AG04450 (cell line): ENCODE results near the gene KCNN3. TPM values are rescaled to one million over a fixed set of nuclear protein-coding genes. Genes with fewer than 3 reads are reported as not detected.

Source experiments
- CTCF ChIA-PET: fragments of 300-600, 350-600 bp; formaldehyde crosslinking; extraction: SDS; loops from one replicate; lab custom pipeline; 2022; ENCODE audit warnings: antibody characterized with exemption, inconsistent platforms; lab: Charles Lee
- POLR2A ChIA-PET: fragments of 350-600 bp; formaldehyde crosslinking; extraction: SDS; loops from one replicate; lab custom pipeline; 2021; ENCODE audit warnings: antibody characterized with exemption, inconsistent platforms; lab: Yijun Ruan, JAX
- DNase-seq: peaks from one replicate; pipeline ENCODE4 v3.0.0-alpha.2; 2011; ENCODE audit warnings: low read depth, low spot score
- H3K27ac ChIP-seq: one replicate; pipeline ENCODE4 v1.5.1; 2012; ENCODE audit warnings: low read depth, low read length, control low read depth
- H3K27me3 ChIP-seq: one replicate; pipeline ENCODE4 v1.6.0; 2012; ENCODE audit warnings: low read length; ENCODE audit not compliant: control insufficient read depth, insufficient read depth
- H3K4me3 ChIP-seq: 2 replicates; pipeline ENCODE4 v1.5.1; 2011; ENCODE audit warnings: mild to moderate bottlenecking, low read depth, low read length, control low read depth
- H3K9me3 ChIP-seq: 2 replicates; pipeline ENCODE4 v1.5.1; 2012; ENCODE audit warnings: low read length; ENCODE audit not compliant: control insufficient read depth, insufficient read depth
- polyA plus RNA-seq: library from polyadenylated mRNA; depleted of rRNA; stranded (reverse); fragments of >200 nt; gene quantifications from 2 replicates; pipeline ENCODE4 v1.2.3, GENCODE V29; 2011
- TF ChIP-seq, protein P1 (sequence below): IDR thresholded peaks from 2 replicates; pipeline ENCODE4 v1.5.1; 2011; ENCODE audit warnings: low read depth, low read length, control low read depth, inconsistent platforms

KCNN3 gene
- polyA plus RNA-seq, 1 experiment: 0.09 TPM

DNA sequence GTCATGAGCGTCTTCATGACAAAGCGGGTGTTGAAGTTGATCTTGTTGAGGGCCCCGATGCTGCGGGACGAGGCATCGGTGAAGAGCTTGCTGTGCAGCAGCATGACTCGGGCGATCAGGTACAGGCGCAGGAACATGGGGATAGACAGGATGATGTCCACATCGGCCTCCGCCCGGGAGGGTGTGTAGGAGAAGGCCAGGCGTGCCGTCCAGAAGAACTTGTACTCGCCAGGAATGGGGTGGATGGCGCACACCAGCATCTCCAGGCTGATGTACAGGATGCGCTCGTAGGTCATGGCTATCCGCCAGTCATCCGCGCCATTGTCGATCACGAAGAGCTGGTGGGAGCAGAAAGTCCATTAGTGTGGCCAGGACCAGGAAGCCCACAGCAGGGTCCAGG lies 98.0 kb downstream of the KCNN3 start:
- H3K27me3 ChIP-seq: peaks cover 32% of the 10 kb centered on the region
- ChIA-PET POLR2A (no interaction called here), CTCF (no interaction called here)
- H3K27ac ChIP-seq: no peak overlapping the region
- H3K4me3 ChIP-seq: no peak overlapping the region
- no peak for DNase-seq
- TF ChIP-seq, protein P1, sequence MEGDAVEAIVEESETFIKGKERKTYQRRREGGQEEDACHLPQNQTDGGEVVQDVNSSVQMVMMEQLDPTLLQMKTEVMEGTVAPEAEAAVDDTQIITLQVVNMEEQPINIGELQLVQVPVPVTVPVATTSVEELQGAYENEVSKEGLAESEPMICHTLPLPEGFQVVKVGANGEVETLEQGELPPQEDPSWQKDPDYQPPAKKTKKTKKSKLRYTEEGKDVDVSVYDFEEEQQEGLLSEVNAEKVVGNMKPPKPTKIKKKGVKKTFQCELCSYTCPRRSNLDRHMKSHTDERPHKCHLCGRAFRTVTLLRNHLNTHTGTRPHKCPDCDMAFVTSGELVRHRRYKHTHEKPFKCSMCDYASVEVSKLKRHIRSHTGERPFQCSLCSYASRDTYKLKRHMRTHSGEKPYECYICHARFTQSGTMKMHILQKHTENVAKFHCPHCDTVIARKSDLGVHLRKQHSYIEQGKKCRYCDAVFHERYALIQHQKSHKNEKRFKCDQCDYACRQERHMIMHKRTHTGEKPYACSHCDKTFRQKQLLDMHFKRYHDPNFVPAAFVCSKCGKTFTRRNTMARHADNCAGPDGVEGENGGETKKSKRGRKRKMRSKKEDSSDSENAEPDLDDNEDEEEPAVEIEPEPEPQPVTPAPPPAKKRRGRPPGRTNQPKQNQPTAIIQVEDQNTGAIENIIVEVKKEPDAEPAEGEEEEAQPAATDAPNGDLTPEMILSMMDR: no peak
- no peaks in the 10 kb centered on the region; the same call in 1 of the 2 replicates for H3K9me3 ChIP-seq

DNA sequence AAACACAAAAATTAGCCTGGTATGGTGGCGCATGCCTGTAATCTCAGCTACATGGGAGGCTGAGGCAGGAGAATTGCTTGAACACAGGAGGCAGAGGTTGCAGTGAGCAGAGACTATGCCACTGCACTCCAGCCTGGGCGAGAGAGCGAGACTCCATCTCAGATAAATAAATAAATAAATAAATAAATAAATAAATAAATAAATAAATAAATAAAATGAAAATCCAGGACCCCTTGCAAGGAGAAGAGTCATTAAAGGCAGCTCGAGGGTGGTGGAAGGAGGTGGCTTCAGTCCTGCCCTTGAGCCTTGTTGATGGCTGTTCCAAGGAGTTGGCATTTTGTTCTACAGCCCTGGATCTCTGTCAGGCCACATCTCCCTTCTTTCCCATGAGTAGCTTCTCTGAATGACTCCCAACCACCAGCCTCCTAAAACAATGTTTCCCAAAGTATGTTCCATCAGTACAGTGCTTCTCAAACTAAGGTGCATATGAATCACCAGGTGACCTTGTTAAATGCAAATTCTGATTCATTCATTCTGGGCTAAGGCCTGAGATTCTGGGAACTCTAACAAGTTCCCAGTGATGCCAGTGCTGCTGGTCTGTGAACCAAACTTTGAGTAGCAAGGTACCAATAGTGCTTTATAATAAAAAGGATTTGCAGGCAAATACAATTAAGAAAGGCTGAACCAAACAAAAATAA lies 99.0 kb downstream of the KCNN3 start:
- POLR2A ChIA-PET: no interaction called here
- Histone ChIP-seq H3K4me3 (no peak overlapping the region), H3K27me3 (peaks cover 30% of the 10 kb centered on the region), H3K9me3 (no peaks in the 10 kb centered on the region; the same call in 1 of the 2 replicates), H3K27ac (no peak overlapping the region)
- no peak for DNase-seq
- CTCF ChIA-PET: no interaction called here
- TF ChIP-seq, protein P1: no peak

DNA sequence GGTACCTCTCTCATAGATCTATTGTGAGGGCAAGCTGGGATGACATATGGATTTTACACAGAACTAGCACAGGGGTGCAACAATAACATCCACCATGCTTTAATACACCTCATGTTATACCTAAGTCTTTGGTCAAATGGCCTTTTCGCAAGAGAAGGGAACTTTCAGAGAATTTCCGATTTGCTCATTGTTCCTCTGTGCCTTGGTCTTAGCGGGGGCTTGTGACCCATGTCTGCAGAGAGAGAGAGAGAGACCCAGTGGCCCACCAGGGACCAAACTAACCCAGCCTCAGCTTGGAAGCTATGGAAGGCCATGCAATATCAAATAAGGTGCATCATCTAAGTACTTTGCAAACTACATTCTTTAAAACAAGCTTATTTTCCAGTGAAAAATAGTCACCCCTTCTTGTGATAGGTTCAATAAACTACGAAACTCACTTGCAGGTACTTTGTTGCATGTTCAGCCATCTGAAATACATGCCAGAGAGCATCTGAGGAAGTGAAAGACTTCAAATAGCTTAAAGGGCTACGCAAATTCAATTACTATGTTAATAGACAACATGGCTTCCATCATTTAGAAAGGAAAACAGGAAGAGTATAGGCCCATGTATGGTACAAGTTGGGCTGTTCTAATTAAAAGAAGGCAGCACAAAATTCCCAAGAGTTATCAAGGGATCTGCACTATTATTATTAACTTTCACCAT lies 100.7 kb downstream of the KCNN3 start:
- ChIA-PET POLR2A (no interaction called here), CTCF (interaction anchor here (0.6 kb wide), 1 partner anchor 28 kb away, joined by 5 read pairs; no protein-coding TSS in a partner anchor)
- no peak for DNase-seq
- no peak overlapping the region for H3K27ac ChIP-seq
- no peaks in the 10 kb centered on the region; the same call in 1 of the 2 replicates for H3K9me3 ChIP-seq
- H3K27me3 ChIP-seq: peaks cover 36% of the 10 kb centered on the region
- no peak overlapping the region for H3K4me3 ChIP-seq
- TF ChIP-seq, protein P1: no peak

DNA sequence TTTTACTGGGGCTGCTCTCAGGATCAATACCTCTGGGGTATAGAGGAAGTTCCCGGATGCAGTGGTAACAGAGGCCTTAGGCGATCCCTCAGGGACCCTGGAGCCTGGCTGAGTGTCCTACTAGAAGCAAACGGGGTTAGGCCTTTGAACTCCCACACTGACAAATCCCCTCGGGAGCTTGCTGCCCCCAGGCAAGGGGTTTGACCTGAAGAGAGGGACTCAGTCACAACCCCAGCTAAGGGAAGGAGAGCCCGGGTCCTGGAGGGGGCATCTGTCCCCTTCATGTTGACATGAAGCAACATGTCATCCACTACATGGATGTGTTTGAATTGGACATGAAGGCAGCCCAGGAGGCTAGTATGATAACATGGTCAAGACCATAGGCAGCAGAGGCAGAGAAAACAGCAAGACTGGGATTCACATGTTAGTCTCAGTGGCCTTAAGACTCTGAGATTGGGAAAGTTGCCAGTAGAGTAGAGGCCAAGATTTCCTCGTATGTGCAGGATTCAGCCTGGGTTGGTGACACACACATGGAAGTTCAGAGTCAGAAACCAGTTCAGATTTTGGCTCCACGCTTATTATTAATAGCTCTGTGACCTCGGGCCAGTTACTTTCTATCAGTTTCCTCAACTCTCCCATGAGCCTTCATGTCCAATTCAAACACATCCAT lies 101.5 kb downstream of the KCNN3 start:
- POLR2A ChIA-PET: no interaction called here
- Histone ChIP-seq H3K27me3 (peaks cover 29% of the 10 kb centered on the region), H3K4me3 (no peak overlapping the region), H3K9me3 (no peaks in the 10 kb centered on the region; the same call in 1 of the 2 replicates), H3K27ac (no peak overlapping the region)
- TF ChIP-seq, protein P1: no peak
- no peak for DNase-seq
- CTCF ChIA-PET: no interaction called here
